Keratinocyte (primary cell): ENCODE data around the gene SENP1. TPM values are rescaled to one million over a fixed set of nuclear protein-coding genes. Genes with fewer than 3 reads are reported as not detected.

Experiments
- DNase-seq: peaks from one replicate; pipeline ENCODE4 v3.0.0-alpha.2; 2011; ENCODE audit warnings: low read depth, missing footprints, low spot score
- FAIRE-seq: peaks from 2 replicates; lab custom pipeline; 2011; peaks lifted over from hg19 to GRCh38; lab: Jason Lieb, UNC
- H2AFZ ChIP-seq: 2 replicates; pipeline ENCODE4 v1.6.0; 2012; ENCODE audit warnings: low read length, control low read depth, inconsistent platforms; ENCODE audit not compliant: control insufficient read depth
- H3K27ac ChIP-seq: 2 replicates; pipeline ENCODE4 v1.5.1; 2011; ENCODE audit warnings: low read length; ENCODE audit not compliant: control insufficient read depth, insufficient read depth
- H3K27me3 ChIP-seq: 3 replicates; pipeline ENCODE4 v1.6.0; 2011; ENCODE audit warnings: low read length; ENCODE audit not compliant: control insufficient read depth, insufficient read depth; ENCODE audit errors: extremely low read depth
- H3K36me3 ChIP-seq, 2 experiments: 2 replicates in 1 of 2; 3 replicates in 1 of 2; pipeline ENCODE4 v1.5.1; 2011; ENCODE audit warnings: low read length in 2 of 2, mild to moderate bottlenecking in 1 of 2; ENCODE audit not compliant: control insufficient read depth in 2 of 2, insufficient read depth in 2 of 2; ENCODE audit errors: extremely low read depth in 1 of 2
- H3K4me1 ChIP-seq: 3 replicates; pipeline ENCODE4 v1.5.1; 2011; ENCODE audit warnings: low read length; ENCODE audit not compliant: control insufficient read depth, insufficient read depth; ENCODE audit errors: extremely low read depth
- H3K4me2 ChIP-seq: 3 replicates; pipeline ENCODE4 v1.6.0; 2011; ENCODE audit warnings: low read depth, low read length; ENCODE audit not compliant: control insufficient read depth, insufficient read depth; ENCODE audit errors: extremely low read depth
- H3K4me3 ChIP-seq, 3 experiments: fragments of 200-600 bp in 1 of 3; sonication (generic) in 1 of 3; 2 replicates in 2 of 3; 3 replicates in 1 of 3; pipeline ENCODE4 v1.5.1; 2011 to 2016; ENCODE audit warnings: low read length in 3 of 3, mild to moderate bottlenecking in 3 of 3, control low read depth in 2 of 3, inconsistent platforms in 1 of 3, low read depth in 1 of 3, mixed read lengths in 1 of 3, mixed run types in 1 of 3, moderate library complexity in 1 of 3; ENCODE audit not compliant: control insufficient read depth in 2 of 3, insufficient read depth in 2 of 3; ENCODE audit errors: extremely low read depth in 1 of 3
- H3K79me2 ChIP-seq: 2 replicates; pipeline ENCODE4 v1.6.0; 2012; ENCODE audit warnings: low read length; ENCODE audit not compliant: control insufficient read depth, insufficient read depth
- H3K9ac ChIP-seq: 3 replicates; pipeline ENCODE4 v1.6.0; 2011; ENCODE audit warnings: low read length; ENCODE audit not compliant: control insufficient read depth, insufficient read depth; ENCODE audit errors: extremely low read depth
- H3K9me1 ChIP-seq: 3 replicates; pipeline ENCODE4 v1.6.0; 2011; ENCODE audit warnings: low read length; ENCODE audit not compliant: control insufficient read depth, insufficient read depth; ENCODE audit errors: extremely low read depth
- H3K9me3 ChIP-seq: 2 replicates; pipeline ENCODE4 v1.5.1; 2012; ENCODE audit warnings: low read depth, low read length; ENCODE audit not compliant: control insufficient read depth
- H4K20me1 ChIP-seq: 3 replicates; pipeline ENCODE4 v1.6.0; 2011; ENCODE audit warnings: low read length; ENCODE audit not compliant: control insufficient read depth, insufficient read depth; ENCODE audit errors: extremely low read depth
- CTCF ChIP-seq, 3 experiments: IDR thresholded peaks in 1 of 3; conservative IDR thresholded peaks in 1 of 3; optimal IDR thresholded peaks in 1 of 3; 2 replicates in 2 of 3; 3 replicates in 1 of 3; pipeline versions ENCODE3 to v1.5.1; 2011; ENCODE audit warnings: low read length in 3 of 3, mild to moderate bottlenecking in 3 of 3, moderate library complexity in 2 of 3, control low read depth in 1 of 3, inconsistent platforms in 1 of 3; ENCODE audit not compliant: insufficient read depth in 2 of 3; ENCODE audit errors: extremely low read depth in 1 of 3
- EZH2 ChIP-seq: IDR thresholded peaks from one replicate; pipeline ENCODE4 v1.6.1; 2012; ENCODE audit warnings: inconsistent platforms, mild to moderate bottlenecking, low read length, moderate library complexity
- dilution Hi-C: fragments of 300-500 bp; cut with MboI; formaldehyde crosslinking; loops from one replicate; pipeline ENCODE4 v1.7.0; 2020; ENCODE audit warnings: low sequenced_read_pairs; ENCODE audit not compliant: extremely low pct_ligation_motif_present
- polyA plus RNA-seq, 5 experiments: library from polyadenylated mRNA; depleted of rRNA in 3 of 5; stranded (reverse) in 3 of 5; stranded (forward) in 1 of 5; unstranded in 1 of 5; fragments of >200 nt; gene quantifications; 1 replicate in 1 of 5; 2 replicates in 3 of 5; 3 replicates in 1 of 5; pipeline versions ENCODE4 v1.2.1 to v1.2.3, GENCODE V29; 2011 to 2012; ENCODE audit warnings: missing spikeins in 2 of 5, low read depth in 1 of 5, low replicate concordance in 1 of 5

Gene SENP1
- polyA plus RNA-seq, 1 donor (not counting 4 experiments of a cell fraction or from before 2014, with no cell fraction given), result 15.4 TPM

- Histone ChIP-seq H4K20me1 (no peaks in the 10 kb centered on the region), H3K36me3 (no peaks in the 10 kb centered on the region), H3K9ac (no peak overlapping the region), H3K27ac (no peak overlapping the region), H3K4me2 (no peak overlapping the region), H3K27me3 (peaks cover 4% of the 10 kb centered on the region), H3K79me2 (no peaks in the 10 kb centered on the region), H3K9me3 (no peaks in the 10 kb centered on the region), H3K4me3 (no peak overlapping the region), H3K4me1 (no peaks in the 10 kb centered on the region), H3K9me1 (no peaks in the 10 kb centered on the region), H2AFZ (no peak overlapping the region)
- dilution Hi-C loops, result no loop called here
- no peak for FAIRE-seq
- no peak for TF ChIP-seq CTCF (optimal IDR thresholded peaks at IDR 0.05 in 1 of 3, IDR thresholded peaks at IDR 0.05 in 1 of 3, conservative IDR thresholded peaks at IDR 0.05 in 1 of 3; ENCODE audit: extremely low read depth in 1 of 3, insufficient read depth in 2 of 3, low read length in 3 of 3)
- TF ChIP-seq EZH2, result no peak
- DNase-seq, result no peak
Measured at GRCh38 chr12:48024735-48025134, 81.1 kb downstream of the SENP1 start.

GRCh38 chr12:48023386-48023785, 82.5 kb downstream of the SENP1 start:
- dilution Hi-C loops, result no loop called here
- Histone ChIP-seq H3K4me2 (no peak overlapping the region), H3K79me2 (no peaks in the 10 kb centered on the region), H3K9me3 (no peaks in the 10 kb centered on the region), H3K9ac (no peak overlapping the region), H2AFZ (no peak overlapping the region), H3K27me3 (peaks cover 8% of the 10 kb centered on the region), H3K9me1 (no peaks in the 10 kb centered on the region), H3K36me3 (no peaks in the 10 kb centered on the region), H3K4me1 (no peaks in the 10 kb centered on the region), H4K20me1 (no peaks in the 10 kb centered on the region), H3K4me3 (no peak overlapping the region), H3K27ac (no peak overlapping the region)
- DNase-seq (no peak), FAIRE-seq (no peak)
- TF ChIP-seq EZH2, result no peak
- no peak for TF ChIP-seq CTCF (optimal IDR thresholded peaks at IDR 0.05 in 1 of 3, IDR thresholded peaks at IDR 0.05 in 1 of 3, conservative IDR thresholded peaks at IDR 0.05 in 1 of 3; ENCODE audit: extremely low read depth in 1 of 3, insufficient read depth in 2 of 3, low read length in 3 of 3)
